Cardiac muscle cell (in vitro differentiated cells and primary cell): ENCODE data around the gene SHLD2. TPM values are rescaled to one million over a fixed set of nuclear protein-coding genes. Genes with fewer than 3 reads are reported as not detected.

Experiments
- DNase-seq, 2 donors: peaks; one replicate each; pipeline versions ENCODE4 v3.0.0 to v3.0.0-alpha.2; 2010 to 2017; ENCODE audit warnings: low read depth in 1 of 2, low spot score in 1 of 2
- H3K27ac ChIP-seq: fragments of 200-600 bp; sonication (generic); 2 replicates; pipeline ENCODE4 v1.5.1; 2016
- H3K27me3 ChIP-seq: fragments of 200-600 bp; sonication (generic); 2 replicates; pipeline ENCODE4 v1.6.0; 2016; ENCODE audit warnings: control low read depth
- H3K36me3 ChIP-seq: fragments of 200-600 bp; sonication (generic); 2 replicates; pipeline ENCODE4 v1.5.1; 2016; ENCODE audit warnings: control low read depth
- H3K4me1 ChIP-seq: fragments of 200-600 bp; sonication (generic); 2 replicates; pipeline ENCODE4 v1.8.1; 2017; ENCODE audit warnings: low read depth, mild to moderate bottlenecking, mixed run types
- H3K4me3 ChIP-seq: fragments of 200-600 bp; sonication (generic); 2 replicates; pipeline ENCODE4 v1.5.1; 2016; ENCODE audit warnings: mild to moderate bottlenecking
- H3K9me3 ChIP-seq: fragments of 200-600 bp; sonication (generic); 2 replicates; pipeline ENCODE4 v1.5.1; 2017; ENCODE audit warnings: low read depth, mild to moderate bottlenecking, control low read depth
- CTCF ChIP-seq: IDR thresholded peaks from 2 replicates; pipeline ENCODE4 v1.5.1; 2012; ENCODE audit warnings: low read depth, mild to moderate bottlenecking, low read length
- polyA plus RNA-seq: library from polyadenylated mRNA; unstranded; fragments of >200 nt; fragmentation: Nextera tagmentation; extraction: Ambion mirVana; gene quantifications from 2 replicates; pipeline ENCODE4 v1.2.1, GENCODE V29; 2016
- total RNA-seq: library from RNA; depleted of rRNA; stranded (reverse); fragments of >200 nt; gene quantifications from 2 replicates; pipeline ENCODE4 v1.2.3, GENCODE V29; 2016

Gene SHLD2
- total and polyA plus RNA-seq, 2 experiments from 2014 or later: 14.1 to 18.5 TPM

GRCh38 chr10:87058171-87058570 lies 36.8 kb upstream of the SHLD2 start:
- Histone ChIP-seq H3K4me1 (peaks cover 14% of the 10 kb centered on the region), H3K9me3 (no peaks in the 10 kb centered on the region), H3K4me3 (no peak overlapping the region), H3K27ac (no peak overlapping the region), H3K27me3 (no peaks in the 10 kb centered on the region), H3K36me3 (peaks cover 54% of the 10 kb centered on the region)
- TF ChIP-seq CTCF: no peak
- no peak for DNase-seq

- Histone ChIP-seq H3K36me3 (peaks cover 56% of the 10 kb centered on the region), H3K4me1 (peaks cover 12% of the 10 kb centered on the region), H3K27me3 (no peaks in the 10 kb centered on the region), H3K27ac (no peak overlapping the region), H3K4me3 (no peak overlapping the region), H3K9me3 (no peaks in the 10 kb centered on the region)
- TF ChIP-seq CTCF: no peak
- no peak for DNase-seq
Measured at GRCh38 chr10:87059401-87059800, 35.6 kb upstream of the SHLD2 start.

- no peak for TF ChIP-seq CTCF
- H3K9me3 ChIP-seq: no peaks in the 10 kb centered on the region
Measured at GRCh38 chr10:87060280-87060928, 34.6 kb upstream of the SHLD2 start.

GRCh38 chr10:87064651-87065050 lies 30.4 kb upstream of the SHLD2 start:
- Histone ChIP-seq H3K9me3 (no peaks in the 10 kb centered on the region), H3K4me3 (no peak overlapping the region), H3K4me1 (peaks cover 14% of the 10 kb centered on the region), H3K36me3 (peaks cover 34% of the 10 kb centered on the region), H3K27ac (no peak overlapping the region), H3K27me3 (no peaks in the 10 kb centered on the region)
- DNase-seq: no peak
- no peak for TF ChIP-seq CTCF

More at GRCh38 chr10:87060280-87060928, 34.6 kb upstream of the SHLD2 start:
- no peak overlapping the region for H3K27ac ChIP-seq
- H3K4me1 ChIP-seq: peaks cover 2% of the 10 kb centered on the region
- H3K36me3 ChIP-seq: peaks cover 56% of the 10 kb centered on the region
- DNase-seq: no peak
- H3K4me3 ChIP-seq: no peak overlapping the region
- no peaks in the 10 kb centered on the region for H3K27me3 ChIP-seq

- H3K4me3 ChIP-seq: no peak overlapping the region
- H3K9me3 ChIP-seq: no peaks in the 10 kb centered on the region
- H3K27me3 ChIP-seq: no peaks in the 10 kb centered on the region
- DNase-seq: no peak
- TF ChIP-seq CTCF: no peak
- H3K36me3 ChIP-seq: peaks cover 22% of the 10 kb centered on the region
- no peak overlapping the region for H3K27ac ChIP-seq
- peaks cover 14% of the 10 kb centered on the region for H3K4me1 ChIP-seq
Measured at GRCh38 chr10:87066178-87066577, 28.8 kb upstream of the SHLD2 start.
